HepG2 (cell line): ENCODE results near the gene HS6ST1. TPM values are rescaled to one million over a fixed set of nuclear protein-coding genes. Genes with fewer than 3 reads are reported as not detected.
A peak's percentile ranks its signal among the peaks of the same experiment; 100 is the strongest.

Source experiments
- ARNT2 ChIP-seq: sonication (generic); formaldehyde crosslinking; IDR thresholded peaks from 2 replicates; pipeline ENCODE4 v1.8.0; 2022; ENCODE audit warnings: mild to moderate bottlenecking, low read depth, missing genetic modification reagents, moderate library complexity
- ASH2L ChIP-seq: fragments of 300-600, 200-600 bp; sonication (generic); IDR thresholded peaks from 2 replicates; pipeline ENCODE4 v1.7.0; 2017; ENCODE audit warnings: low read depth, mild to moderate bottlenecking, moderate library complexity, mixed read lengths, low read length; ENCODE audit not compliant: insufficient read length
- FIP1L1 ChIP-seq: fragments of 200-400 bp; formaldehyde crosslinking; IDR thresholded peaks from 2 replicates; pipeline ENCODE4 v1.6.1; 2018; ENCODE audit warnings: low read depth, mild to moderate bottlenecking, low read length, moderate library complexity, borderline replicate concordance; ENCODE audit not compliant: insufficient read depth
- KLF9 ChIP-seq: IDR thresholded peaks from 2 replicates; pipeline ENCODE4 v1.6.1; 2016; ENCODE audit warnings: low read depth
- PHF8 ChIP-seq: sonication (generic); formaldehyde crosslinking; IDR thresholded peaks from 2 replicates; pipeline ENCODE4 v1.5.0; 2020; ENCODE audit warnings: missing genetic modification reagents
- SMYD3 ChIP-seq: sonication (generic); formaldehyde crosslinking; IDR thresholded peaks from 2 replicates; pipeline ENCODE4 v1.8.1; 2023; ENCODE audit warnings: mild to moderate bottlenecking, missing genetic modification reagents
- ZZZ3 ChIP-seq: sonication (generic); formaldehyde crosslinking; IDR thresholded peaks from 2 replicates; pipeline ENCODE4 v1.4.0; 2020; ENCODE audit warnings: missing genetic modification reagents, mild to moderate bottlenecking, borderline replicate concordance
- polyA plus RNA-seq, 8 experiments: library from polyadenylated mRNA; depleted of rRNA in 3 of 8; stranded (reverse) in 7 of 8; unstranded in 1 of 8; fragments of >200 nt; fragmentation: Illumina TruSeq in 4 of 8; extraction: Trizol in 4 of 8; gene quantifications; 2 replicates each; pipeline versions ENCODE4 v1.2.1 to v1.2.3, GENCODE V29; 2011 to 2016; ENCODE audit warnings: low read depth in 4 of 8, missing spikeins in 1 of 8, mixed read lengths in 1 of 8; ENCODE audit not compliant: insufficient read depth in 1 of 8
- total RNA-seq, 5 experiments: library from RNA; depleted of rRNA; stranded (reverse); fragments of >200 nt; fragmentation: Illumina TruSeq; extraction: Trizol; gene quantifications; 2 replicates each; pipeline ENCODE4 v1.2.3, GENCODE V29; 2016; ENCODE audit warnings: low read depth in 1 of 5
- TF ChIP-seq, protein P1 (sequence below): sonication (generic); formaldehyde crosslinking; IDR thresholded peaks from 2 replicates; pipeline ENCODE4 v1.4.0; 2020; ENCODE audit warnings: missing genetic modification reagents
- TF ChIP-seq, protein P2 (sequence below): sonication (generic); formaldehyde crosslinking; conservative IDR thresholded peaks from 2 replicates; pipeline ENCODE4 v1.4.0; 2020; ENCODE audit warnings: mild to moderate bottlenecking, missing genetic modification reagents, moderate library complexity
- TF ChIP-seq, protein P3 (sequence below): sonication (generic); formaldehyde crosslinking; IDR thresholded peaks from 2 replicates; pipeline ENCODE4 v1.5.1; 2020; ENCODE audit warnings: missing genetic modification reagents, mild to moderate bottlenecking, borderline replicate concordance
- TF ChIP-seq, protein P4 (sequence below): sonication (generic); formaldehyde crosslinking; IDR thresholded peaks from 2 replicates; pipeline ENCODE4 v1.5.0; 2020; ENCODE audit warnings: missing genetic modification reagents, mild to moderate bottlenecking, borderline replicate concordance
- TF ChIP-seq, protein P5 (sequence below): sonication (generic); formaldehyde crosslinking; IDR thresholded peaks from 2 replicates; pipeline ENCODE4 v1.4.0; 2020; ENCODE audit warnings: missing genetic modification reagents

The HS6ST1 gene
- total and polyA plus RNA-seq, 2 of the 13 experiments (the other 11 are each of a cell fraction or from before 2014, with no cell fraction given), result 34.5 to 84.6 TPM

DNA sequence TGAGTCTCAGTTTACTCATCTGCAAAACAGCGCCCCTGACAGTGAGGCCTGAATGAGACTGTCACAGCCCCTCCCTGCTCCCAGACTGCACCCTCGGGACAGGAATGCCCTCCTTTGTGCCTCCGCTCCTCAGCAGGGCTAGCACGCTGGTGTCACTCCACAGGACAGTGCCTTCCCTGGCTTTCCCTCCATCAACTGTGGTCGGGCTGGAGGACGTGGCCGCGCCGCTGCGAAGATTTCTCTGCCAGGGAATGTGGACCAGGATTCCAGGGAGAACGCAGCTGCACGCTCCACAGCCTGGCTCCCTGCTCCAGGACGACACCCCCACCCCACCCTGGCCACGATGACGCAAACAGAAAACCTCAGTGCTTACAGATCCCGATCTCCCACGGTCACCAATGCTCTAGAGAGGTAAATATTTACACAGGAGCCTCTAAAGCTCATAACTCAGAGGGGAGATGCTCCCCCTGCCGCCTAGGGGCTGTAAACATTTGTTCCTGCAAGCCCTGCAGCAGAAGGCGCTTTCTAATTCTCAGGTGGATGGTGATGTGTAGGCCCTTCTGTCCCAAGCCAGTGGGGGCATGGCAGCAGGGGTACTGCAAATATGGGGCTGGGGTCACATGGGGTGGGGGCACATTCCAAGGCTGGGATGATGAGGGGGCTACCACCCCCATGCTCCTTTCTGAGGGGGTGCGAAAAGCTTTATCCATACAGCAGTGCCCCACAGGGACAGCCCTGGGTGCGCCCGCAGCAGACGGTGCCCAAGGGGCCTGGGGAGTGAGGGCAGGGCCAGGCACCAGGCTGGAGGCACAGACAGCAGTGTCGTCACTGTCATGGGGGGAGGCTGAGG, 12.4 kb downstream of the HS6ST1 start (continued):
- TF ChIP-seq ZZZ3 (no peak), FIP1L1 (no peak), KLF9 (no peak), ARNT2 (CRISPR knock-in tag) (peak; percentile 80), SMYD3 (CRISPR knock-in tag) (no peak; the same call in 1 of the 2 replicates), PHF8 (0 out of 2 replicates have a peak, but pooled peaks have one; percentile 40), ASH2L (peak; percentile 68)
- TF ChIP-seq, protein P1, sequence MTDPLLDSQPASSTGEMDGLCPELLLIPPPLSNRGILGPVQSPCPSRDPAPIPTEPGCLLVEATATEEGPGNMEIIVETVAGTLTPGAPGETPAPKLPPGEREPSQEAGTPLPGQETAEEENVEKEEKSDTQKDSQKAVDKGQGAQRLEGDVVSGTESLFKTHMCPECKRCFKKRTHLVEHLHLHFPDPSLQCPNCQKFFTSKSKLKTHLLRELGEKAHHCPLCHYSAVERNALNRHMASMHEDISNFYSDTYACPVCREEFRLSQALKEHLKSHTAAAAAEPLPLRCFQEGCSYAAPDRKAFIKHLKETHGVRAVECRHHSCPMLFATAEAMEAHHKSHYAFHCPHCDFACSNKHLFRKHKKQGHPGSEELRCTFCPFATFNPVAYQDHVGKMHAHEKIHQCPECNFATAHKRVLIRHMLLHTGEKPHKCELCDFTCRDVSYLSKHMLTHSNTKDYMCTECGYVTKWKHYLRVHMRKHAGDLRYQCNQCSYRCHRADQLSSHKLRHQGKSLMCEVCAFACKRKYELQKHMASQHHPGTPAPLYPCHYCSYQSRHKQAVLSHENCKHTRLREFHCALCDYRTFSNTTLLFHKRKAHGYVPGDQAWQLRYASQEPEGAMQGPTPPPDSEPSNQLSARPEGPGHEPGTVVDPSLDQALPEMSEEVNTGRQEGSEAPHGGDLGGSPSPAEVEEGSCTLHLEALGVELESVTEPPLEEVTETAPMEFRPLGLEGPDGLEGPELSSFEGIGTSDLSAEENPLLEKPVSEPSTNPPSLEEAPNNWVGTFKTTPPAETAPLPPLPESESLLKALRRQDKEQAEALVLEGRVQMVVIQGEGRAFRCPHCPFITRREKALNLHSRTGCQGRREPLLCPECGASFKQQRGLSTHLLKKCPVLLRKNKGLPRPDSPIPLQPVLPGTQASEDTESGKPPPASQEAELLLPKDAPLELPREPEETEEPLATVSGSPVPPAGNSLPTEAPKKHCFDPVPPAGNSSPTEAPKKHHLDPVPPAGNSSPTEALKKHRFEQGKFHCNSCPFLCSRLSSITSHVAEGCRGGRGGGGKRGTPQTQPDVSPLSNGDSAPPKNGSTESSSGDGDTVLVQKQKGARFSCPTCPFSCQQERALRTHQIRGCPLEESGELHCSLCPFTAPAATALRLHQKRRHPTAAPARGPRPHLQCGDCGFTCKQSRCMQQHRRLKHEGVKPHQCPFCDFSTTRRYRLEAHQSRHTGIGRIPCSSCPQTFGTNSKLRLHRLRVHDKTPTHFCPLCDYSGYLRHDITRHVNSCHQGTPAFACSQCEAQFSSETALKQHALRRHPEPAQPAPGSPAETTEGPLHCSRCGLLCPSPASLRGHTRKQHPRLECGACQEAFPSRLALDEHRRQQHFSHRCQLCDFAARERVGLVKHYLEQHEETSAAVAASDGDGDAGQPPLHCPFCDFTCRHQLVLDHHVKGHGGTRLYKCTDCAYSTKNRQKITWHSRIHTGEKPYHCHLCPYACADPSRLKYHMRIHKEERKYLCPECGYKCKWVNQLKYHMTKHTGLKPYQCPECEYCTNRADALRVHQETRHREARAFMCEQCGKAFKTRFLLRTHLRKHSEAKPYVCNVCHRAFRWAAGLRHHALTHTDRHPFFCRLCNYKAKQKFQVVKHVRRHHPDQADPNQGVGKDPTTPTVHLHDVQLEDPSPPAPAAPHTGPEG, result peak; percentile 86; the same call in 1 of the 2 replicates
- TF ChIP-seq, protein P2, sequence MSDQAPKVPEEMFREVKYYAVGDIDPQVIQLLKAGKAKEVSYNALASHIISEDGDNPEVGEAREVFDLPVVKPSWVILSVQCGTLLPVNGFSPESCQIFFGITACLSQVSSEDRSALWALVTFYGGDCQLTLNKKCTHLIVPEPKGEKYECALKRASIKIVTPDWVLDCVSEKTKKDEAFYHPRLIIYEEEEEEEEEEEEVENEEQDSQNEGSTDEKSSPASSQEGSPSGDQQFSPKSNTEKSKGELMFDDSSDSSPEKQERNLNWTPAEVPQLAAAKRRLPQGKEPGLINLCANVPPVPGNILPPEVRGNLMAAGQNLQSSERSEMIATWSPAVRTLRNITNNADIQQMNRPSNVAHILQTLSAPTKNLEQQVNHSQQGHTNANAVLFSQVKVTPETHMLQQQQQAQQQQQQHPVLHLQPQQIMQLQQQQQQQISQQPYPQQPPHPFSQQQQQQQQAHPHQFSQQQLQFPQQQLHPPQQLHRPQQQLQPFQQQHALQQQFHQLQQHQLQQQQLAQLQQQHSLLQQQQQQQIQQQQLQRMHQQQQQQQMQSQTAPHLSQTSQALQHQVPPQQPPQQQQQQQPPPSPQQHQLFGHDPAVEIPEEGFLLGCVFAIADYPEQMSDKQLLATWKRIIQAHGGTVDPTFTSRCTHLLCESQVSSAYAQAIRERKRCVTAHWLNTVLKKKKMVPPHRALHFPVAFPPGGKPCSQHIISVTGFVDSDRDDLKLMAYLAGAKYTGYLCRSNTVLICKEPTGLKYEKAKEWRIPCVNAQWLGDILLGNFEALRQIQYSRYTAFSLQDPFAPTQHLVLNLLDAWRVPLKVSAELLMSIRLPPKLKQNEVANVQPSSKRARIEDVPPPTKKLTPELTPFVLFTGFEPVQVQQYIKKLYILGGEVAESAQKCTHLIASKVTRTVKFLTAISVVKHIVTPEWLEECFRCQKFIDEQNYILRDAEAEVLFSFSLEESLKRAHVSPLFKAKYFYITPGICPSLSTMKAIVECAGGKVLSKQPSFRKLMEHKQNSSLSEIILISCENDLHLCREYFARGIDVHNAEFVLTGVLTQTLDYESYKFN (CRISPR knock-in tag), result peak; percentile 87
- TF ChIP-seq, protein P3, sequence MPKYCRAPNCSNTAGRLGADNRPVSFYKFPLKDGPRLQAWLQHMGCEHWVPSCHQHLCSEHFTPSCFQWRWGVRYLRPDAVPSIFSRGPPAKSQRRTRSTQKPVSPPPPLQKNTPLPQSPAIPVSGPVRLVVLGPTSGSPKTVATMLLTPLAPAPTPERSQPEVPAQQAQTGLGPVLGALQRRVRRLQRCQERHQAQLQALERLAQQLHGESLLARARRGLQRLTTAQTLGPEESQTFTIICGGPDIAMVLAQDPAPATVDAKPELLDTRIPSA (CRISPR knock-in tag), result 0 out of 2 replicates have a peak, but pooled peaks have one; percentile 79
- TF ChIP-seq, protein P4, sequence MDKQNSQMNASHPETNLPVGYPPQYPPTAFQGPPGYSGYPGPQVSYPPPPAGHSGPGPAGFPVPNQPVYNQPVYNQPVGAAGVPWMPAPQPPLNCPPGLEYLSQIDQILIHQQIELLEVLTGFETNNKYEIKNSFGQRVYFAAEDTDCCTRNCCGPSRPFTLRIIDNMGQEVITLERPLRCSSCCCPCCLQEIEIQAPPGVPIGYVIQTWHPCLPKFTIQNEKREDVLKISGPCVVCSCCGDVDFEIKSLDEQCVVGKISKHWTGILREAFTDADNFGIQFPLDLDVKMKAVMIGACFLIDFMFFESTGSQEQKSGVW, result no peak
- TF ChIP-seq, protein P5, sequence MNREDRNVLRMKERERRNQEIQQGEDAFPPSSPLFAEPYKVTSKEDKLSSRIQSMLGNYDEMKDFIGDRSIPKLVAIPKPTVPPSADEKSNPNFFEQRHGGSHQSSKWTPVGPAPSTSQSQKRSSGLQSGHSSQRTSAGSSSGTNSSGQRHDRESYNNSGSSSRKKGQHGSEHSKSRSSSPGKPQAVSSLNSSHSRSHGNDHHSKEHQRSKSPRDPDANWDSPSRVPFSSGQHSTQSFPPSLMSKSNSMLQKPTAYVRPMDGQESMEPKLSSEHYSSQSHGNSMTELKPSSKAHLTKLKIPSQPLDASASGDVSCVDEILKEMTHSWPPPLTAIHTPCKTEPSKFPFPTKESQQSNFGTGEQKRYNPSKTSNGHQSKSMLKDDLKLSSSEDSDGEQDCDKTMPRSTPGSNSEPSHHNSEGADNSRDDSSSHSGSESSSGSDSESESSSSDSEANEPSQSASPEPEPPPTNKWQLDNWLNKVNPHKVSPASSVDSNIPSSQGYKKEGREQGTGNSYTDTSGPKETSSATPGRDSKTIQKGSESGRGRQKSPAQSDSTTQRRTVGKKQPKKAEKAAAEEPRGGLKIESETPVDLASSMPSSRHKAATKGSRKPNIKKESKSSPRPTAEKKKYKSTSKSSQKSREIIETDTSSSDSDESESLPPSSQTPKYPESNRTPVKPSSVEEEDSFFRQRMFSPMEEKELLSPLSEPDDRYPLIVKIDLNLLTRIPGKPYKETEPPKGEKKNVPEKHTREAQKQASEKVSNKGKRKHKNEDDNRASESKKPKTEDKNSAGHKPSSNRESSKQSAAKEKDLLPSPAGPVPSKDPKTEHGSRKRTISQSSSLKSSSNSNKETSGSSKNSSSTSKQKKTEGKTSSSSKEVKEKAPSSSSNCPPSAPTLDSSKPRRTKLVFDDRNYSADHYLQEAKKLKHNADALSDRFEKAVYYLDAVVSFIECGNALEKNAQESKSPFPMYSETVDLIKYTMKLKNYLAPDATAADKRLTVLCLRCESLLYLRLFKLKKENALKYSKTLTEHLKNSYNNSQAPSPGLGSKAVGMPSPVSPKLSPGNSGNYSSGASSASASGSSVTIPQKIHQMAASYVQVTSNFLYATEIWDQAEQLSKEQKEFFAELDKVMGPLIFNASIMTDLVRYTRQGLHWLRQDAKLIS (CRISPR knock-in tag), result no peak
